Mesenchymal stem cell (in vitro differentiated cells and primary cell): ENCODE results near the gene CENPI.
"Not testable (repeated sequence)": the region's sequence is repeated elsewhere in the genome, so short reads cannot be mapped to it uniquely, and the experiment has no call there.

Experiments
- DNase-seq: peaks from one replicate; pipeline ENCODE4 v3.0.0-alpha.2; 2013
- H2AFZ ChIP-seq: one replicate; pipeline ENCODE4 v1.6.1; 2013; ENCODE audit warnings: low read depth, mild to moderate bottlenecking, control low read depth, inconsistent platforms, low read length, moderate library complexity
- H2AK5ac ChIP-seq: 2 replicates; pipeline ENCODE4 v1.6.1; 2013; ENCODE audit warnings: low read length, moderate library complexity, mild to moderate bottlenecking, inconsistent platforms; ENCODE audit not compliant: severe bottlenecking
- H2BK120ac ChIP-seq: one replicate; pipeline ENCODE4 v1.6.1; 2013; ENCODE audit warnings: low read depth, mild to moderate bottlenecking, inconsistent platforms, low read length, moderate library complexity
- H2BK12ac ChIP-seq, 2 experiments: one replicate each; pipeline ENCODE4 v1.6.1; 2013; ENCODE audit warnings: inconsistent platforms in 2 of 2, low read length in 2 of 2, mild to moderate bottlenecking in 2 of 2, moderate library complexity in 2 of 2, control low read depth in 1 of 2
- H2BK15ac ChIP-seq: one replicate; pipeline ENCODE4 v1.6.1; 2013; ENCODE audit warnings: mild to moderate bottlenecking, low read depth, inconsistent platforms; ENCODE audit not compliant: poor library complexity, severe bottlenecking
- H2BK5ac ChIP-seq: 2 replicates; pipeline ENCODE4 v1.6.1; 2013; ENCODE audit warnings: low read depth, mild to moderate bottlenecking, low read length, control low read depth, inconsistent platforms; ENCODE audit not compliant: poor library complexity, severe bottlenecking
- H3K14ac ChIP-seq, 2 experiments: one replicate each; pipeline ENCODE4 v1.6.1; 2013; ENCODE audit warnings: inconsistent platforms in 2 of 2, low read length in 2 of 2, control low read depth in 1 of 2, mild to moderate bottlenecking in 1 of 2, moderate library complexity in 1 of 2
- H3K18ac ChIP-seq, 2 experiments: one replicate each; pipeline ENCODE4 v1.6.1; 2013; ENCODE audit warnings: inconsistent platforms in 2 of 2, low read length in 2 of 2, control low read depth in 1 of 2, low read depth in 1 of 2, mild to moderate bottlenecking in 1 of 2
- H3K23ac ChIP-seq, 2 experiments: one replicate each; pipeline ENCODE4 v1.6.1; 2013; ENCODE audit warnings: inconsistent platforms in 2 of 2, low read length in 2 of 2, mild to moderate bottlenecking in 2 of 2, moderate library complexity in 2 of 2, control low read depth in 1 of 2
- H3K27ac ChIP-seq: 2 replicates; pipeline ENCODE4 v1.5.1; 2013; ENCODE audit warnings: mild to moderate bottlenecking, moderate library complexity, low read length, control low read depth, inconsistent platforms; ENCODE audit not compliant: poor library complexity, severe bottlenecking
- H3K27me3 ChIP-seq, 2 experiments: 2 replicates each; pipeline versions ENCODE4 v1.6.1 to v1.7.0; 2013; ENCODE audit warnings: low read length in 2 of 2, mild to moderate bottlenecking in 2 of 2, moderate library complexity in 2 of 2, control low read depth in 1 of 2, inconsistent platforms in 1 of 2; ENCODE audit not compliant: control insufficient read depth in 1 of 2, insufficient read depth in 1 of 2
- H3K36me3 ChIP-seq, 2 experiments: 2 replicates each; pipeline versions ENCODE4 v1.6.1 to v1.7.0; 2013; ENCODE audit warnings: low read length in 2 of 2, control low read depth in 1 of 2, inconsistent platforms in 1 of 2, low read depth in 1 of 2, mild to moderate bottlenecking in 1 of 2; ENCODE audit not compliant: insufficient read depth in 2 of 2, control insufficient read depth in 1 of 2
- H3K4ac ChIP-seq, 2 experiments: one replicate each; pipeline ENCODE4 v1.6.1; 2013; ENCODE audit warnings: inconsistent platforms in 2 of 2, low read length in 2 of 2, mild to moderate bottlenecking in 2 of 2, moderate library complexity in 2 of 2, control low read depth in 1 of 2, low read depth in 1 of 2
- H3K4me1 ChIP-seq: 2 replicates; pipeline ENCODE4 v1.6.1; 2013; ENCODE audit warnings: low read depth, low read length, control low read depth; ENCODE audit not compliant: control insufficient read depth, insufficient read depth
- H3K4me2 ChIP-seq: 2 replicates; pipeline ENCODE4 v1.6.1; 2013; ENCODE audit warnings: low read length, mild to moderate bottlenecking, inconsistent platforms; ENCODE audit not compliant: poor library complexity, severe bottlenecking
- H3K4me3 ChIP-seq, 2 experiments: 2 replicates each; pipeline versions ENCODE4 v1.5.1 to v1.7.0; 2013; ENCODE audit warnings: low read length in 2 of 2, mild to moderate bottlenecking in 2 of 2, control low read depth in 1 of 2, low read depth in 1 of 2; ENCODE audit not compliant: insufficient read depth in 1 of 2
- H3K79me1 ChIP-seq: replicated peaks from 2 replicates; pipeline ENCODE4 v1.6.1; 2013; ENCODE audit warnings: mild to moderate bottlenecking, control low read depth, low read length, inconsistent platforms; ENCODE audit not compliant: poor library complexity, severe bottlenecking
- H3K9ac ChIP-seq: 2 replicates; pipeline ENCODE4 v1.7.0; 2013; ENCODE audit warnings: mild to moderate bottlenecking, low read length, moderate library complexity
- H3K9me3 ChIP-seq: 2 replicates; pipeline ENCODE4 v1.7.0; 2013; ENCODE audit warnings: mild to moderate bottlenecking, low read length; ENCODE audit not compliant: control insufficient read depth
- H4K8ac ChIP-seq: one replicate; pipeline ENCODE4 v1.6.1; 2013; ENCODE audit warnings: inconsistent platforms, mild to moderate bottlenecking, low read length, moderate library complexity
- H4K91ac ChIP-seq: one replicate; pipeline ENCODE4 v1.6.1; 2013; ENCODE audit warnings: mild to moderate bottlenecking, low read length, inconsistent platforms
- WGBS: methylation state at CpG from one replicate; pipeline ENCODE4 v1.1.7; 2013; ENCODE audit warnings: mixed read lengths; 5-methylcytosine and 5-hydroxymethylcytosine counted together

CENPI gene

GRCh38 chrX:101056551-101056950 lies 41.5 kb upstream of the CENPI start:
- not testable (repeated sequence) for DNase-seq, H3K9me3 ChIP-seq, H3K18ac ChIP-seq, H3K4me3 ChIP-seq, H2BK5ac ChIP-seq, H2BK15ac ChIP-seq, H2AFZ ChIP-seq, H3K36me3 ChIP-seq, H2BK120ac ChIP-seq, H3K4ac ChIP-seq, H3K23ac ChIP-seq, H3K4me1 ChIP-seq, H3K27me3 ChIP-seq, H3K14ac ChIP-seq, H3K4me2 ChIP-seq, H3K9ac ChIP-seq, H4K8ac ChIP-seq, H4K91ac ChIP-seq, H2BK12ac ChIP-seq, H3K27ac ChIP-seq, H3K79me1 ChIP-seq, H2AK5ac ChIP-seq
- 34% methylated on average over 2 of the region's 4 CpGs for WGBS

GRCh38 chrX:101057093-101057714 lies 40.8 kb upstream of the CENPI start:
- H2BK15ac ChIP-seq: no peak overlapping the region
- H2BK120ac ChIP-seq: no peak overlapping the region
- H3K79me1 ChIP-seq: no peaks in the 10 kb centered on the region
- no peak for DNase-seq
- H2AFZ ChIP-seq: no peak overlapping the region
- H2BK5ac ChIP-seq: no peak overlapping the region
- H3K36me3 ChIP-seq: no peaks in the 10 kb centered on the region
- H3K23ac ChIP-seq: no peak overlapping the region
- H3K4me2 ChIP-seq: no peak overlapping the region
- no peak overlapping the region for H3K4me3 ChIP-seq
- H3K9me3 ChIP-seq: no peaks in the 10 kb centered on the region
- H3K4ac ChIP-seq: no peak overlapping the region
- no peak overlapping the region for H2AK5ac ChIP-seq
- H3K18ac ChIP-seq: no peak overlapping the region
- H2BK12ac ChIP-seq: no peak overlapping the region
- H3K4me1 ChIP-seq: no peaks in the 10 kb centered on the region
- H3K27me3 ChIP-seq: no peaks in the 10 kb centered on the region
- no peak overlapping the region for H4K8ac ChIP-seq
- WGBS: 20% methylated on average over 1 of the region's 3 CpGs
- no peak overlapping the region for H4K91ac ChIP-seq
- no peak overlapping the region for H3K14ac ChIP-seq
- H3K27ac ChIP-seq: no peak overlapping the region
- H3K9ac ChIP-seq: no peak overlapping the region

- Histone ChIP-seq H4K91ac (no peak overlapping the region), H4K8ac (no peak overlapping the region), H3K9ac (no peak overlapping the region), H2BK12ac (no peak overlapping the region), H2BK15ac (no peak overlapping the region), H3K4me1 (no peaks in the 10 kb centered on the region), H2BK5ac (no peak overlapping the region), H3K23ac (no peak overlapping the region), H3K9me3 (no peaks in the 10 kb centered on the region), H3K27me3 (no peaks in the 10 kb centered on the region), H2AFZ (no peak overlapping the region), H3K79me1 (no peaks in the 10 kb centered on the region), H3K4ac (no peak overlapping the region), H2AK5ac (no peak overlapping the region), H2BK120ac (no peak overlapping the region), H3K4me3 (no peak overlapping the region), H3K18ac (no peak overlapping the region), H3K27ac (no peak overlapping the region), H3K14ac (no peak overlapping the region), H3K36me3 (no peaks in the 10 kb centered on the region), H3K4me2 (no peak overlapping the region)
- DNase-seq: no peak
Observed at GRCh38 chrX:101062176-101062575, 35.8 kb upstream of the CENPI start.

GRCh38 chrX:101071582-101071981 lies 26.4 kb upstream of the CENPI start:
- no peak overlapping the region for H3K4me2 ChIP-seq
- H3K4me3 ChIP-seq: no peak overlapping the region
- 100% methylated on average over 1 of the region's 3 CpGs for WGBS
- H2BK15ac ChIP-seq: no peak overlapping the region
- no peak overlapping the region for H3K4ac ChIP-seq
- H2BK12ac ChIP-seq: no peak overlapping the region
- no peaks in the 10 kb centered on the region for H3K79me1 ChIP-seq
- H2AFZ ChIP-seq: no peak overlapping the region
- H3K18ac ChIP-seq: no peak overlapping the region
- no peak for DNase-seq
- no peak overlapping the region for H3K23ac ChIP-seq
- H3K14ac ChIP-seq: no peak overlapping the region
- H2AK5ac ChIP-seq: no peak overlapping the region
- no peak overlapping the region for H2BK5ac ChIP-seq
- H3K9me3 ChIP-seq: no peaks in the 10 kb centered on the region
- H3K27ac ChIP-seq: no peak overlapping the region
- no peaks in the 10 kb centered on the region for H3K36me3 ChIP-seq
- no peak overlapping the region for H4K91ac ChIP-seq
- no peak overlapping the region for H2BK120ac ChIP-seq
- H3K4me1 ChIP-seq: no peaks in the 10 kb centered on the region
- no peak overlapping the region for H3K9ac ChIP-seq
- H4K8ac ChIP-seq: no peak overlapping the region
- no peaks in the 10 kb centered on the region for H3K27me3 ChIP-seq
